ENCODE results near the gene SERGEF. TPM values are rescaled to one million over a fixed set of nuclear protein-coding genes. Genes with fewer than 3 reads are reported as not detected.

SERGEF gene
- total RNA-seq, 2 experiments from 2014 or later, result 40.2 to 41.7 TPM

DNA sequence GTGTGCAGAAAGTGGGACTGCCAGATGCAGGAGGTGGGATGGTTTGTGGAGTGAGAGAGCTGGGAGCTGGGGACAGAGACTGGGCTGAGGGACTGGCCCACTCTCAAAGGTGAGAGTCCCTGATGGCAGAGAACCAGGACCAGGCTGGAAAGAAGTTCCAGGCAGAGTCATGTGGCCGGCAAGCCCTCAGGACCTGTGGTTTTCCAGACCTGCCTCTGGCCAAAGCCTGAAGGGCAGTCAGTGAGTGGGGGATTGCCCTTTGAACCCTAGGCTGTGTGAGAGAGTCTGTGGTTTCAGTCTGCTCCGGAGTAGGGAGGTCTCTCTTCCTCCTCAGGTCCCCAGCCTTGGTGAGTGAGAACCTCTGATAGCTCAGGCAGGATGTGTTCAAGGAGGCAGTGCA lies 261.3 kb downstream of the SERGEF start:
- H3K4me3 Mint-ChIP-seq, result no peak overlapping the region
- intact Hi-C loops (cut with micrococcal nuclease), result no loop called here
- CTCF ChIA-PET, result no interaction called here
- no peaks in the 10 kb centered on the region for H3K4me1 Mint-ChIP-seq (ENCODE audit: low read depth)
- H3K36me3 Mint-ChIP-seq (ENCODE audit: low read depth), result no peaks in the 10 kb centered on the region
- no peak for DNase-seq
- H3K27ac Mint-ChIP-seq, result no peak overlapping the region
- H3K9me3 Mint-ChIP-seq, result no peaks in the 10 kb centered on the region
- H3K27me3 Mint-ChIP-seq (ENCODE audit: low read depth), result peaks cover 9% of the 10 kb centered on the region

DNA sequence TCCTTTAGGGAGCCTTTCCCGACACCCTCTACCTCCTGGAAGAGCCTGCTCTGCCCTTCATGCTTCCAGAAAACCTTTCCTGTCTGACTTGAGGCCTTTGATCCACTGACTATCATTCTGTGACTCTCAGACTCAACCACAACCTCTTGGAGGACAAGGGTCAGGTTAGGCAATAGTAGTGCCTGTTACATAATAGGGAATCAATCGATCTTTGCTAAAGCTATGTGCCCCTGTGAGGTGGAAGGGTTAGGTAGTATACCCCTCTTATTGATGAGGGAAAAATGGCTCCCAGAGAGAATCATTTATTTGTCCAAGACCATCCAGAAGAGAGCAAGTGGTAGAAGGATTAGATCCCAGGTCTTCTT lies 262.1 kb downstream of the SERGEF start:
- Mint-ChIP-seq H3K4me3 (no peak overlapping the region), H3K36me3 (ENCODE audit: low read depth) (no peaks in the 10 kb centered on the region), H3K27me3 (ENCODE audit: low read depth) (peaks cover 9% of the 10 kb centered on the region), H3K9me3 (no peaks in the 10 kb centered on the region), H3K4me1 (ENCODE audit: low read depth) (no peaks in the 10 kb centered on the region), H3K27ac (no peak overlapping the region)
- CTCF ChIA-PET, result no interaction called here
- intact Hi-C loops (cut with micrococcal nuclease), result no loop called here
- DNase-seq, result no peak

DNA sequence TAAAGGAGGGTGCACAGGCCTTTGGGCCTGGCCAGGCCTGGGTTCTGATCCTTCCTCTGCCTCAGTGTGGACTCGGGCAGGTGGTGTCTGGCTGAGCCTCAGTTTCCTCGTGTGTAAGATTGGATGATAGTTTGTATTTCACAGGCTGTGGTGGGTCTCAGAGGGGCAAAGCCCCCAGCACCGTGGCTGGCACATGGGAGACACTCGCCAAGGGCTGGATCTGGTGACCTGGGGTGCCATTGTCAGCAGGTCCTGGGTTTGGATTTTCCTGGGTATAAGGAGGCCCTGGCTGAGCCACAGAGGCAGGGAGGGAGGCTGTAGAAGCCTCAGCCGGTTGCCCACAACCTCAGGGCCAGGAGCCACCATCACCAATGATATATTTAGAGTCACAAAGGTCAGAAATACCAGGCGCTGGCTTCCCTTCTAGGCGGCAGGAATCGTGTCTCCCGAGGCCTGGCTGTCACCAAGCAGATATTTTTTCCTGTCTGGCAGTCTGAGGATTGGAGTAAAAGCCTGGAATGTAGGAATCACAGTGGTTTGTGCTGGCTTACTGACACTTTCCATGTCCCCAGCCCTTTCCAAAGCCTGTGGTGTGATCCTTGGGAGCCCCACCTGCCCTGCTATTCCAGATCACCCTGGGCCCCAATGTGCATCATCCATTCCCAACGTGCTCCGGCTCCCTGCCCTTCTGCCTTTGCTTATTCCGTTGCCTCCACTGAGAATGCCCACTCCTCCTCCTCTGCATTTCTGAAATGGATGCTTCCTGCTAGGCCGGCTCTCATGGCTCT lies 262.6 kb downstream of the SERGEF start:
- H3K9me3 Mint-ChIP-seq, result no peaks in the 10 kb centered on the region
- no peaks in the 10 kb centered on the region for H3K4me1 Mint-ChIP-seq (ENCODE audit: low read depth)
- no peak overlapping the region for H3K27ac Mint-ChIP-seq
- no peaks in the 10 kb centered on the region for H3K36me3 Mint-ChIP-seq (ENCODE audit: low read depth)
- H3K27me3 Mint-ChIP-seq (ENCODE audit: low read depth), result peaks cover 8% of the 10 kb centered on the region
- CTCF ChIA-PET, result no interaction called here
- intact Hi-C loops (cut with micrococcal nuclease), result no loop called here
- no peak for DNase-seq
- H3K4me3 Mint-ChIP-seq, result no peak overlapping the region

DNA sequence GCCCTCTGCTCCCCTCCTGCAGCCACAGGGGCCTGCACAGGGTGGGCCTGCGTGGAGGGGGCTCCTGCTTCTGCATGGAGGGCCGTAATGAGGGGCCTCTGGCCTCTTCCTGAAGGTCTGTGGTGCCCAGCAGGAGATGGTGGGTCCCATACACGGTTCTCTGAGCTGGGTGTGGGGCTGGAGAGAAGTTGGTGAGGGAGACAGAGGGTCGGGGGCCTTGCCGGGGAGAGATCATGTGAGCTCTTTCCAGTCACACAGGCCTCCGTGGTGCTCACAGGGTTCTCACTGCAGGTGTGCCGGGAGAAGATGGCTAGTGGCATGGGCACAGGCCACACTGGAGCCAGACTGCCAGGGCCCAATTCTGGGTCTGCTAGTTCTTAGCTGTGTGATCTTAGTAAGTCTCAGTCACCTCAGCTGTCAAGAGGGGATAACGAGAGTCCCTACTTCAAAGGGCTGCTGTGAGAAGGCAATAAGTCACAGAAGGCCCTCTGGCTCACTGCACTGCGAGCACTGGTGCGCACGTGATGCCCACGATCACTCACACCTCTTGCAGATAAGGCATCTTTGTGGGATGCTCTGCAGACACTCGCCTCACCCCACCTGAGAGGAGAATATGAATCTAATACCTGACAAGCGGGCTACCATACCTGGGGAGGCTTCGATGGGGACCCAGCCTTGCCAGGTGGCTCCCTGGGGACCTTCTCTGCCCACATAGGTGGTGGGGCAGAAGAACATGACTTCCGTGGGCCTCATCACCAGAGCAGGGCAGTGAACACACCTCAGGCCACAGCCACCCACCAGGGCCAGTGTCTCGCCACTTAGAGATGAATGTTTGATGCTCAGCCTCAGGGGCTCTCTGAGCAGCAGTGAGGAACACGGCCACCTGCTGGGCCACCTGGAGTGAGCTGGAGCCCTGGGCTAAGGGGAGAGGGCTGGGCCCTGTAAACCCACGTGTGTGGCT lies 263.8 kb downstream of the SERGEF start:
- Mint-ChIP-seq H3K9me3 (no peaks in the 10 kb centered on the region), H3K27ac (no peak overlapping the region), H3K36me3 (ENCODE audit: low read depth) (no peaks in the 10 kb centered on the region)

GRCh38 chr11:17748044-17748443 lies 264.8 kb downstream of the SERGEF start:
- no peak for DNase-seq
- no peaks in the 10 kb centered on the region for H3K36me3 Mint-ChIP-seq (ENCODE audit: low read depth)

More for the DNA sequence above, 263.8 kb downstream of the SERGEF start:
- CTCF ChIA-PET, result interaction anchor here (1.7 kb wide), 1 partner anchor 18 kb away, joined by 5 read pairs; no protein-coding TSS in a partner anchor
- intact Hi-C loops (cut with micrococcal nuclease), result no loop called here
- DNase-seq, result no peak
- no peak overlapping the region for H3K4me3 Mint-ChIP-seq
- peaks cover 4% of the 10 kb centered on the region for H3K27me3 Mint-ChIP-seq (ENCODE audit: low read depth)
- H3K4me1 Mint-ChIP-seq (ENCODE audit: low read depth), result no peaks in the 10 kb centered on the region

DNA sequence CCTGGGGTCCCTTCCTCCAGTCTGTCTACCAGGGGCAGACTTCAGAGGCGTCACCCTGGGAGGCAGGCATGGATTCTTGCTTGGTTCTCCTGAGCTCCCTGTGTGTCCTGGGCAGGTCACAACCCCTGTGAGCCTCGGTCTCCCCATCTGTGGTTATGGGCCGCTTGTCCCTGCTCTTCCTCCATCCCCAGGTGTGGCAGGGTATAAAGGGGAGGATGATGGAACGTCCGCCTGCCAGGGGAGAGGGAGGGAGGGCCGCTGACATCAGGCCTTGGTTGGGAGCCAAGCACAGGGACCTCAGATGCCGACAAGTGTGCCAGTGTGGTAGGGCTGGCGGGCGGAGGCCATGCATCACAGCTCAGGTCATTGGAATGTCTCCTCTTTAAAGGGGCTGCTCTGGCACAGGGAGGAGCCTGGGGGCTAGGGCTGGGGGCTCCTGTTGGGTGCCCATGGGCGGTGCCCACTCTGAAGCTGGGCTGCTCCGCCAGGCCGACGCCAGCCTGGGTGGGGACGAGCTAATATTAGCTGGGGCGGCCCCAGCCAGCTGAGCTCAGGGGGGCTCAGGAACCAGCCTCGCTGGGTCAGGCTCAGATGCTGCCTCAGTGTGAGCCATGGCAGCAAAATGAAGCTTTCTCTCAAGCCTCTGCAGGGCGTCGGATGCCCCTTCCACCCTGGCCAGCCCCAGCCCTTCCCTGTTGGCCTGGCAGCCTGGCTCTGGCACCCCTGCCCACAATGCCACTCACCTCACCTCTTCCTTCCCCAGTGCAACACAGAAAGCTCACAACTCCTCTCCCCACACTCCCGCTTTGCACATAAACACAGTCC lies 265.5 kb downstream of the SERGEF start:
- peaks cover 4% of the 10 kb centered on the region for H3K27me3 Mint-ChIP-seq (ENCODE audit: low read depth)
- no peak overlapping the region for H3K27ac Mint-ChIP-seq
- intact Hi-C loops (cut with micrococcal nuclease), result no loop called here
- DNase-seq, result no peak
- CTCF ChIA-PET, result interaction anchor here (0.8 to 1.2 kb wide), 2 partner anchors 17 to 159 kb away, joined by 3 to 4 read pairs; no protein-coding TSS in a partner anchor
- H3K4me1 Mint-ChIP-seq (ENCODE audit: low read depth), result no peaks in the 10 kb centered on the region
- H3K9me3 Mint-ChIP-seq, result no peaks in the 10 kb centered on the region
- H3K4me3 Mint-ChIP-seq, result no peak overlapping the region
- H3K36me3 Mint-ChIP-seq (ENCODE audit: low read depth), result no peaks in the 10 kb centered on the region

More at GRCh38 chr11:17748044-17748443, 264.8 kb downstream of the SERGEF start:
- Mint-ChIP-seq H3K9me3 (no peaks in the 10 kb centered on the region), H3K27me3 (ENCODE audit: low read depth) (peaks cover 4% of the 10 kb centered on the region), H3K4me1 (ENCODE audit: low read depth) (no peaks in the 10 kb centered on the region), H3K4me3 (no peak overlapping the region), H3K27ac (no peak overlapping the region)
- intact Hi-C loops (cut with micrococcal nuclease), result no loop called here
- CTCF ChIA-PET, result interaction anchor here (0.8 to 1.7 kb wide), 3 partner anchors 17 to 158 kb away, joined by 3 to 5 read pairs (median 4); no protein-coding TSS in a partner anchor

GRCh38 chr11:17746096-17746495 lies 266.8 kb downstream of the SERGEF start:
- no peaks in the 10 kb centered on the region for H3K36me3 Mint-ChIP-seq (ENCODE audit: low read depth)
- no peaks in the 10 kb centered on the region for H3K9me3 Mint-ChIP-seq
- intact Hi-C loops (cut with micrococcal nuclease), result no loop called here
- no peak for DNase-seq
- peaks cover 6% of the 10 kb centered on the region for H3K27me3 Mint-ChIP-seq (ENCODE audit: low read depth)
- H3K4me1 Mint-ChIP-seq (ENCODE audit: low read depth), result no peaks in the 10 kb centered on the region
- CTCF ChIA-PET, result no interaction called here
- no peak overlapping the region for H3K4me3 Mint-ChIP-seq
- H3K27ac Mint-ChIP-seq, result no peak overlapping the region

DNA sequence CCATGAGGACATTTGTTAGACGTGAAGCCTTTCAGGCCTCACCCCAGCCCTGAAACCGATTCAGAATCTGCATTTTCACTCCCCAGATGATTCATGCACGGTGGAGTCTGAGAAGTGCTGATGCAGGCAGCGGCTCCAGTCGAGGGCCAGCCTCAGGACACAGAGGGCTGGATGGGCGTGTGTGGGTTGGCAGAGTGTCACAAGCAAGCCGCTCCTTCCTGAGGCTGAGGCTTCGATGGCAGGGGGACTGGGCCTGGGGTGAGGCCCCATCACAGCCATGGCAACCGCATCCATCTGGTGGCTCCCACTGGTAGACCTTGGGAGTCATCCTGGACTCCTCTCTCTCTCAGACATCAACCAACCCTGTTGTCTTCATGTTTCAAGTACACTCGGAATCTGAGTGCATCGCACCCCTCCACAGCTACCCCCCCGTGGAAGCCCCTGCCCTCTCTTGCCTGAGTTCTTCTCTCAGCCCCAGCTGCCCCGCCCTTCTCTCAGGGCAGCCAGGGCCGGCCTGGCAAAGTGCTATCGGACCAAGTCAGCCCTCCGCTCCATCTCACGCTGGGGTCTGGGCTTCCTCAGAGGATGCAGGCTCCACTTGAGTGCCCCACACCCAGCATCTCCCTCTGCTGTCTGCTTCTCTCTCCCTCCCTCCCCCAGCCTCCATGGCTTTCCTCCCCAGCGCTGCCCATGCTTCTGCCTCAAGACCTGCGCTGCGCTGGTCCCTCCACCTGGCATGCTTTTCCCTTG lies 267.6 kb downstream of the SERGEF start:
- no peak overlapping the region for H3K27ac Mint-ChIP-seq
- no peak for DNase-seq
- H3K9me3 Mint-ChIP-seq, result no peaks in the 10 kb centered on the region
- no peaks in the 10 kb centered on the region for H3K36me3 Mint-ChIP-seq (ENCODE audit: low read depth)
- H3K4me1 Mint-ChIP-seq (ENCODE audit: low read depth), result no peaks in the 10 kb centered on the region
- H3K27me3 Mint-ChIP-seq (ENCODE audit: low read depth), result peaks cover 5% of the 10 kb centered on the region
- intact Hi-C loops (cut with micrococcal nuclease), result no loop called here
- CTCF ChIA-PET, result no interaction called here
- H3K4me3 Mint-ChIP-seq, result no peak overlapping the region

- H3K4me3 Mint-ChIP-seq, result no peak overlapping the region
These were observed 268.5 kb downstream of the SERGEF start for GRCh38 chr11:17744151-17744940.

DNA sequence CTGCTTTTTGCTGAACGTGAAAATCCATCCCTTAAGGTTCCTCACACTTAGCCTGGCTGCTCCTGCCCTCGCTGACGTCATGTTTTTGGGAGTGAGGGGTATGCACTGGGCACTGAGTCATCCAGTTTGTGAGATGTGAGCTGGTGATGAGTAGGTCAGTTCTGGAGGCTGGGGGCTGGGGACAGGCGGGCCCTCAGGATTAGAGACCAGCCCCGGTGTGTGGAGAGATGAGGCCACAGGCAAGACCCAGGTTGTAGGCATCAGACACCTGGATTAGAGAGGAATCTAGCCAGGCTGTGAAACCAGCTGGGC lies 269.1 kb downstream of the SERGEF start:
- H3K27me3 Mint-ChIP-seq (ENCODE audit: low read depth), result peaks cover 5% of the 10 kb centered on the region
- no peaks in the 10 kb centered on the region for H3K4me1 Mint-ChIP-seq (ENCODE audit: low read depth)
- no peaks in the 10 kb centered on the region for H3K36me3 Mint-ChIP-seq (ENCODE audit: low read depth)
- no peak overlapping the region for H3K4me3 Mint-ChIP-seq
- no peak for DNase-seq
- no peak overlapping the region for H3K27ac Mint-ChIP-seq
- intact Hi-C loops (cut with micrococcal nuclease), result no loop called here
- CTCF ChIA-PET, result interaction anchor here (1.2 to 3.7 kb wide), 2 partner anchors 13 to 235 kb away, joined by 3 to 15 read pairs; no protein-coding TSS in a partner anchor
- H3K9me3 Mint-ChIP-seq, result no peaks in the 10 kb centered on the region

More at GRCh38 chr11:17744151-17744940, 268.5 kb downstream of the SERGEF start:
- no peaks in the 10 kb centered on the region for H3K9me3 Mint-ChIP-seq
- H3K4me1 Mint-ChIP-seq (ENCODE audit: low read depth), result no peaks in the 10 kb centered on the region
- no peak for DNase-seq
- CTCF ChIA-PET, result interaction anchor here (1.2 kb wide), 1 partner anchor 235 kb away, joined by 3 read pairs; no protein-coding TSS in a partner anchor
- intact Hi-C loops (cut with micrococcal nuclease), result no loop called here
- H3K36me3 Mint-ChIP-seq (ENCODE audit: low read depth), result no peaks in the 10 kb centered on the region
- H3K27ac Mint-ChIP-seq, result no peak overlapping the region
- H3K27me3 Mint-ChIP-seq (ENCODE audit: low read depth), result peaks cover 5% of the 10 kb centered on the region
